Right lobe of liver (tissue), 4 donors: ENCODE data around the gene LRRC2.

ENCODE experiments used
- POLR2A ChIP-seq: fragments of 450-650 bp; IDR thresholded peaks from one replicate; pipeline ENCODE4 v1.6.1; 2017; ENCODE audit warnings: antibody characterized with exemption, mild to moderate bottlenecking
- TF ChIP-seq, protein P1 (sequence below), 4 donors: fragments of 200-600 bp in 3 of 4; fragments of 450-650 bp in 1 of 4; IDR thresholded peaks; one replicate each; pipeline versions ENCODE4 v1.5.1 to v1.8.0; 2016 to 2022; ENCODE audit warnings: antibody characterized with exemption in 4 of 4, mild to moderate bottlenecking in 2 of 4
- donor health status: DM: no; HTN: no; CAD: no.
- donor health status: DM: no; HTN: no; CAD: no.
- donor health status: DM: no; HTN: yes; CAD: no.

DNA sequence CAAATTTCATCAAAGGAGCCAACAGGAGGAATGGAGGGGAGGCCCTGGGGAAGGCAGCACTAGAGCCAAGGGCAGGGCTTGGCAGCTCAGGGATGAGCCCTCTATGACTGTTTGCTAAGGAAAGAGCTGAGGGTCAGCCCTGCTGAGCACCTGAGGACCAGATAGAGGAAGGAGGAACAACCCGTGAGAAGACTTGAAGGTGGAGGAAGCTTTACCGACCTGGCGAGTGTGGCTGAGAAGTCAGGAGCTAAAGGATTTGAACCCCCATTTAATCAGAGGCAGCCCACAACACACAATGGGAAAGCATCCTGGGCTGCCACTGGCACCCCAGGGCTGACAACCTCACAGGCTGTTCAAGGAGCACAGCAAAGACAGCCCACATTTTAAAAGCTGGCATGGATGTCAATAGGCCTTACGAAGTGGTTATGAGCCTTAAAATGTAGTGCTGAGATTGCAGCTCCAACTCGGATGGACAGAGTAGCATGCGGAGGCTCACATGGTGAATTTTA lies 20.7 kb upstream of the LRRC2 start:
- TF ChIP-seq, protein P1, sequence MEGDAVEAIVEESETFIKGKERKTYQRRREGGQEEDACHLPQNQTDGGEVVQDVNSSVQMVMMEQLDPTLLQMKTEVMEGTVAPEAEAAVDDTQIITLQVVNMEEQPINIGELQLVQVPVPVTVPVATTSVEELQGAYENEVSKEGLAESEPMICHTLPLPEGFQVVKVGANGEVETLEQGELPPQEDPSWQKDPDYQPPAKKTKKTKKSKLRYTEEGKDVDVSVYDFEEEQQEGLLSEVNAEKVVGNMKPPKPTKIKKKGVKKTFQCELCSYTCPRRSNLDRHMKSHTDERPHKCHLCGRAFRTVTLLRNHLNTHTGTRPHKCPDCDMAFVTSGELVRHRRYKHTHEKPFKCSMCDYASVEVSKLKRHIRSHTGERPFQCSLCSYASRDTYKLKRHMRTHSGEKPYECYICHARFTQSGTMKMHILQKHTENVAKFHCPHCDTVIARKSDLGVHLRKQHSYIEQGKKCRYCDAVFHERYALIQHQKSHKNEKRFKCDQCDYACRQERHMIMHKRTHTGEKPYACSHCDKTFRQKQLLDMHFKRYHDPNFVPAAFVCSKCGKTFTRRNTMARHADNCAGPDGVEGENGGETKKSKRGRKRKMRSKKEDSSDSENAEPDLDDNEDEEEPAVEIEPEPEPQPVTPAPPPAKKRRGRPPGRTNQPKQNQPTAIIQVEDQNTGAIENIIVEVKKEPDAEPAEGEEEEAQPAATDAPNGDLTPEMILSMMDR (IDR thresholded peaks at IDR 0.05), result no peak
- no peak for TF ChIP-seq POLR2A
